Activated B cell treated with CpG ODN at 0.5 μM for 24 hours (primary cell): ENCODE data around the gene SQOR. TPM values are rescaled to one million over a fixed set of nuclear protein-coding genes. Genes with fewer than 3 reads are reported as not detected.

Experiments used
- ATAC-seq: fragments of 200-7000 bp; cut with Tn5 transposase; one replicate; pipeline ENCODE4 v1.10.0; 2021; ENCODE audit warnings: low read depth, mild to moderate bottlenecking, moderate library complexity
- CTCF ChIA-PET: fragments of 350-600 bp; sonication (Branson Sonifier 250); formaldehyde crosslinking; loops from one replicate; lab custom pipeline; 2021; ENCODE audit warnings: antibody characterized with exemption; lab: Charles Lee
- POLR2A ChIA-PET: fragments of 350-600 bp; sonication (Branson Sonifier 250); formaldehyde crosslinking; loops from one replicate; lab custom pipeline; 2021; ENCODE audit warnings: antibody characterized with exemption; lab: Charles Lee
- DNase-seq: peaks from one replicate; pipeline ENCODE4 v3.0.0; 2022
- H3K27ac Mint-ChIP-seq: one replicate; pipeline ENCODE4 v1.8.0; 2020; ENCODE audit warnings: mixed read lengths
- H3K27me3 Mint-ChIP-seq: one replicate; pipeline ENCODE4 v1.8.0; 2021; ENCODE audit warnings: mixed read lengths
- H3K36me3 Mint-ChIP-seq: one replicate; pipeline ENCODE4 v1.8.0; 2021; ENCODE audit warnings: low read depth, mixed read lengths
- H3K4me1 Mint-ChIP-seq: one replicate; pipeline ENCODE4 v1.8.0; 2021; ENCODE audit warnings: mixed read lengths
- H3K4me3 Mint-ChIP-seq: one replicate; pipeline ENCODE4 v1.8.0; 2020; ENCODE audit warnings: mild to moderate bottlenecking, mixed read lengths
- H3K9me3 Mint-ChIP-seq: one replicate; pipeline ENCODE4 v1.8.0; 2020; ENCODE audit warnings: mixed read lengths
- intact Hi-C: fragments of 100-400 bp; cut with micrococcal nuclease; formaldehyde crosslinking; loops from one replicate; pipeline ENCODE4 v1.15.1; 2024
- total RNA-seq: library from RNA; stranded (reverse); gene quantifications from 2 replicates; pipeline ENCODE4 v1.2.3, GENCODE V29; 2022
- TF ChIP-seq, protein P1 (sequence below): fragments of 200-600 bp; IDR thresholded peaks from one replicate; pipeline ENCODE4 v1.8.0; 2022; ENCODE audit warnings: antibody characterized with exemption, mild to moderate bottlenecking

The SQOR gene
- total RNA-seq, 1 donor from 2014 or later: 39.2 TPM

DNA sequence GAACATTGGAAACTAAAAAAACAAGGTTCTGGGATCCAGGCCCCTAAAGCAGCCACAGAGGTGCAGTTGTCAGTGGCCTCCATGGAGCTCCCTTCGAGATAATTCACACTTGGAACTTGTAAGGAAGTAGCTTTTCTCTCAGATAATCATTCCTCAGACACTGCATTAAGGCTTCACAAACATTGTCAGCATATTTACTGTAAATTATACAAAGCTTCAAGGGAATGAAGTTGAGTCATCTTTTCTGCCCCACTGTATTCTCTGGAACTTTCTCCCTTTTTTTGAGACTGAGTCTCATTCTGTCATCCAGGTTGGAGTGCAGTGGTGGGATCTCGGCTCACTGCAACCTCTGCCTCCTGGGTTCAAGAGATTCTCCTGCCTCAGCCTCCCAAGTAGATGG, 40.5 kb upstream of the SQOR start:
- ChIA-PET CTCF (interaction anchor here (1.1 to 2.3 kb wide), 2 partner anchors 20 to 137 kb away, joined by 3 to 6 read pairs; no protein-coding TSS in a partner anchor), POLR2A (interaction anchor here (1.6 kb wide), 1 partner anchor 192 kb away, joined by 9 read pairs; a partner anchor contains a TSS)
- peaks cover 48% of the 10 kb centered on the region for H3K36me3 Mint-ChIP-seq
- H3K27me3 Mint-ChIP-seq: no peaks in the 10 kb centered on the region
- no peak overlapping the region for H3K4me3 Mint-ChIP-seq
- DNase-seq (no peak), ATAC-seq (no peak)
- intact Hi-C loops: no loop called here
- H3K4me1 Mint-ChIP-seq: peaks cover 29% of the 10 kb centered on the region
- H3K9me3 Mint-ChIP-seq: no peaks in the 10 kb centered on the region
- TF ChIP-seq, protein P1, sequence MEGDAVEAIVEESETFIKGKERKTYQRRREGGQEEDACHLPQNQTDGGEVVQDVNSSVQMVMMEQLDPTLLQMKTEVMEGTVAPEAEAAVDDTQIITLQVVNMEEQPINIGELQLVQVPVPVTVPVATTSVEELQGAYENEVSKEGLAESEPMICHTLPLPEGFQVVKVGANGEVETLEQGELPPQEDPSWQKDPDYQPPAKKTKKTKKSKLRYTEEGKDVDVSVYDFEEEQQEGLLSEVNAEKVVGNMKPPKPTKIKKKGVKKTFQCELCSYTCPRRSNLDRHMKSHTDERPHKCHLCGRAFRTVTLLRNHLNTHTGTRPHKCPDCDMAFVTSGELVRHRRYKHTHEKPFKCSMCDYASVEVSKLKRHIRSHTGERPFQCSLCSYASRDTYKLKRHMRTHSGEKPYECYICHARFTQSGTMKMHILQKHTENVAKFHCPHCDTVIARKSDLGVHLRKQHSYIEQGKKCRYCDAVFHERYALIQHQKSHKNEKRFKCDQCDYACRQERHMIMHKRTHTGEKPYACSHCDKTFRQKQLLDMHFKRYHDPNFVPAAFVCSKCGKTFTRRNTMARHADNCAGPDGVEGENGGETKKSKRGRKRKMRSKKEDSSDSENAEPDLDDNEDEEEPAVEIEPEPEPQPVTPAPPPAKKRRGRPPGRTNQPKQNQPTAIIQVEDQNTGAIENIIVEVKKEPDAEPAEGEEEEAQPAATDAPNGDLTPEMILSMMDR: no peak
- H3K27ac Mint-ChIP-seq: peak overlapping the region; percentile 30

DNA sequence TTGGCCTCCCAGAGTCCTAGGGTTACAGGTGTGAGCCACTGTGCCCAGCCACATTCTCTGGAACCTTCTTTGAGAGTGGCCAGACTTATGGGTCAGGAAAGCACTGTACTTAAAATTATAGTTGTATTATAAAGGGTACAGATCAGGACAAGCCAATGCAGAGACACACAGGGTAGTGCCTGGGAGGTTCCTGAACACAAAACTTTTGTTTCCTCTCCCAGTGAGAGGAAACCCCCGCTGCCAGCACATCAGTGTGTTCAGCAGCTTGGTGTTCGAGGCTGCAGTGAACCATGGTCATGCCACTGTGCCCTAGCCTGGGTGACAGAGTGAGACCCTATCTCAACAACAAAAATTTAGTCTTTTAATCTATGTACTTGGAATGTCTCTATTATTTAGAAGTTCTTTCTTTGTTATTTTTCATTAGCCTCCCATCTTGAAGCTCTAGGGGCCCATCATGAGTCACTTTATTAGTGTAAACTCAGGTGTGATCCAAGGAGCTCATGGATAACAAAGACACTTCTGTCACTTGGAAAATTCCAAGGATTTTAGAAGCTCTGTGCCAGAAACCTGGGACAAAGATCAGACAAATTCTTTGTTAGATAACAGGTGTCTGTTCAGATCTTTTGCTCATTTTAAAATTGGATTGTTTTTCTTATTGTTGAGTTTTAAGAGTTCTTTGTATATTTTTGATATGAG, 39.8 kb upstream of the SQOR start:
- POLR2A ChIA-PET: no interaction called here
- Mint-ChIP-seq H3K36me3 (peaks cover 48% of the 10 kb centered on the region), H3K27me3 (no peaks in the 10 kb centered on the region), H3K27ac (peak overlapping the region; percentile 30), H3K4me3 (no peak overlapping the region), H3K9me3 (no peaks in the 10 kb centered on the region), H3K4me1 (peaks cover 26% of the 10 kb centered on the region)
- no peak for ATAC-seq
- intact Hi-C loops: no loop called here
- TF ChIP-seq, protein P1: no peak
- CTCF ChIA-PET: interaction anchor here (1.0 to 2.3 kb wide), 3 partner anchors 17 to 138 kb away, joined by 3 to 6 read pairs (median 5); no protein-coding TSS in a partner anchor
- no peak for DNase-seq

DNA sequence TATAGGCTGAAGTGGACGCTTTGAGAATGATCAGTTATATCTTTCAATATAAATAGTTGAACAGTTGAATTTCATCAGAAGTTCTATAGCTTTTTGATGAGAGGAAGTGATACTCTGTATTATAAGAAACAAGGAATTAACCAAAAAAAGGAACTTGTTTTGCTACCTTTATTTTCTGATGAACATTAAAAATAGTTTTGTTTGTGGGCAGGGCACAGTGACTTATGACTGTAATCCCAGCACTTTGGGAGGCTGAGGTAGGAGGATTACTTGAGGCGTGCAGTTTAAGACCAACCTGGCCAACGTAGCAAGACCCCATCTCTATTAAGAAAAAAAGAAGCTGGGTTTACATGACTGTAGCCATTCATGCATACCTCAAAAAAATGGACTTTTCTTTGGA, 30.9 kb upstream of the SQOR start:
- ATAC-seq (peak; percentile 52), DNase-seq (no peak)
- H3K9me3 Mint-ChIP-seq: no peaks in the 10 kb centered on the region
- H3K27ac Mint-ChIP-seq: peak overlapping the region; percentile 64
- H3K4me1 Mint-ChIP-seq: peaks cover 47% of the 10 kb centered on the region
- POLR2A ChIA-PET: interaction anchor here (0.6 to 3.2 kb wide), 4 partner anchors 17 to 1779 kb away, joined by 3 to 25 read pairs (median 4); partner anchors contain the start of genes BLOC1S6 and MFAP1
- H3K27me3 Mint-ChIP-seq: no peaks in the 10 kb centered on the region
- CTCF ChIA-PET: interaction anchor here (1.0 to 2.2 kb wide), 4 partner anchors 10 to 146 kb away, joined by 3 to 10 read pairs (median 3); partner anchors contain the start of gene BLOC1S6
- TF ChIP-seq, protein P1: no peak
- intact Hi-C loops: loop anchor here (1.0 kb wide), 1 partner anchor 17 kb away; the partner anchor contains the start of gene BLOC1S6
- peaks cover 31% of the 10 kb centered on the region for H3K36me3 Mint-ChIP-seq
- H3K4me3 Mint-ChIP-seq: peak overlapping the region; percentile 30

DNA sequence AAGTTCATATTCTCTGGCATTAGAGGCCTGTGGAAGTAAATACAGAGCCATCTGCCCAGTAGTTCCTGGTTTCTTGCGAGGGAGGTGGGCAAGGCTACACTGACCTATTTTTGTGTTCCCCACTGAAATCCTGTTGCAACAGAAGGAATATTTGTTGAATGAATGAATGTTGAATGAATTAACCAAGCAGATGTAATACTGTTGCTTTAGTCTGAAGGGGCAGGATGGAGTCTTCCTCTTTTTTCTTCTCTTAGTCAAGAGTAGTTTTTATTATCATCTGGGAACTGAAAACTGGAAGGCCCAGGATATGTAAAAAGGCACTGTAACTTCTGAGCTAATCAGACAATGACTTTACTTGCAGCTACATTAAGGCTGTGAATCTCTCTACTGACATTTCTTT, 30.5 kb upstream of the SQOR start:
- ATAC-seq (no peak), DNase-seq (no peak)
- peak overlapping the region; percentile 64 for H3K27ac Mint-ChIP-seq
- peak overlapping the region; percentile 30 for H3K4me3 Mint-ChIP-seq
- POLR2A ChIA-PET: interaction anchor here (0.6 to 3.2 kb wide), 4 partner anchors 17 to 1780 kb away, joined by 3 to 25 read pairs (median 4); partner anchors contain the start of genes BLOC1S6 and MFAP1
- CTCF ChIA-PET: interaction anchor here (1.0 to 1.2 kb wide), 3 partner anchors 10 to 147 kb away, joined by 3 read pairs; partner anchors contain the start of gene BLOC1S6
- no peaks in the 10 kb centered on the region for H3K9me3 Mint-ChIP-seq
- TF ChIP-seq, protein P1: no peak
- H3K27me3 Mint-ChIP-seq: no peaks in the 10 kb centered on the region
- intact Hi-C loops: no loop called here
- peaks cover 34% of the 10 kb centered on the region for H3K36me3 Mint-ChIP-seq
- H3K4me1 Mint-ChIP-seq: peaks cover 47% of the 10 kb centered on the region

DNA sequence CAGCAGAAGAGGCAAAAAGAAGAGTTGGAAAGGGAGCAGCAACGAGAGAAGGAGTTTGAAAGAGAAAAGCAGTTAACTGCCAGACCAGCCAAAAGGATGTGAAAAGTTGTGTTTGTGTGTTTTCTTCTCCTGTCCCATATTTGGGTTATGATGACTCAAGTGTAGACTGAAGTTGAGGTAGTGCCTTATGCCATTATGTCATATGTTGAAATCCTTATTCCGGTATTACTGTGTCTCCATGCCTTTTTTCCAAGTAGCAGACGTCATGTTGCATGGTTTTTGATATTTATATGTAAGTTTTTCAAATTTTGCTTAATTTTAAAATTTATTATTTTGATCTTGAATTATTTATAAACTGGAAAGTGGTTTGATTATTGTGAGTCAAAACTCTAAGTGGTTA, 28.4 kb upstream of the SQOR start:
- ChIA-PET CTCF (interaction anchor here (1.0 to 1.2 kb wide), 3 partner anchors 19 to 149 kb away, joined by 3 to 4 read pairs (median 3); partner anchors contain the start of gene BLOC1S6), POLR2A (interaction anchor here (0.7 to 1.2 kb wide), 4 partner anchors 19 to 405 kb away, joined by 3 to 7 read pairs (median 4); partner anchors contain the start of gene BLOC1S6)
- ATAC-seq (no peak), DNase-seq (no peak)
- Mint-ChIP-seq H3K36me3 (peaks cover 28% of the 10 kb centered on the region), H3K27ac (peak overlapping the region; percentile 56), H3K4me1 (peaks cover 42% of the 10 kb centered on the region), H3K4me3 (no peak overlapping the region), H3K9me3 (no peaks in the 10 kb centered on the region), H3K27me3 (no peaks in the 10 kb centered on the region)
- intact Hi-C loops: no loop called here
- TF ChIP-seq, protein P1: no peak
